ENCODE results near the gene REELD1. TPM values are rescaled to one million over a fixed set of nuclear protein-coding genes. Genes with fewer than 3 reads are reported as not detected.

REELD1 gene
- total RNA-seq, 2 donors from 2014 or later, result 1.1 TPM; not detected in 1

GRCh38 chr4:146275370-146275769 is 61.0 kb downstream of the REELD1 start:
- Histone ChIP-seq H3K4me1 (ENCODE audit: control insufficient read depth in 1 of 2, low read depth in 2 of 2) (peaks cover 4 to 12% of the 10 kb centered on the region in 2 donors), H3K27ac (no peak overlapping the region), H3K36me3 (no peaks in the 10 kb centered on the region), H3K4me3 (no peak overlapping the region), H3K9me3 (no peaks in the 10 kb centered on the region), H3K27me3 (replicated peaks; ENCODE audit: insufficient read depth) (no peaks in the 10 kb centered on the region)
- no peak for DNase-seq (ENCODE audit: low spot score)
- TF ChIP-seq CTCF (IDR thresholded peaks at IDR 0.05), result no peak
- ATAC-seq (ENCODE audit: insufficient number of reproducible peaks, low FRiP score, low read depth), result no peak

GRCh38 chr4:146278986-146279385 is 64.6 kb downstream of the REELD1 start:
- ATAC-seq (ENCODE audit: insufficient number of reproducible peaks, low FRiP score, low read depth) (no peak), DNase-seq (ENCODE audit: low spot score) (no peak)
- Histone ChIP-seq H3K4me1 (ENCODE audit: control insufficient read depth in 1 of 2, low read depth in 2 of 2) (peaks cover 11 to 40% of the 10 kb centered on the region in 2 donors), H3K4me3 (no peak overlapping the region), H3K27me3 (replicated peaks; ENCODE audit: insufficient read depth) (no peaks in the 10 kb centered on the region), H3K27ac (no peak overlapping the region), H3K9me3 (no peaks in the 10 kb centered on the region), H3K36me3 (no peaks in the 10 kb centered on the region)
- no peak for TF ChIP-seq CTCF (IDR thresholded peaks at IDR 0.05)

Other genes starting within 250 kb of the REELD1 start
- 10 to 100 TPM; 20.6 to 54.4 TPM for gene LSM6, start 38.8 kb upstream of the REELD1 start, total RNA-seq

Data from thoracic aorta (tissue), 2 donors.